ENCODE measurements around the gene RAB24.
A peak's percentile ranks its signal among the peaks of the same experiment; 100 is the strongest.

RAB24 gene

GRCh38 chr5:177303121-177303924 is at the start of gene RAB24, which contains the start of gene PRELID1:
Gene RAB24 (minus strand): TSS chr5:177303719. CDS start chr5:177303288, 431 bp downstream.
Gene PRELID1 (plus strand): TSS chr5:177303799. CDS start chr5:177303986, 187 bp downstream.
- H3K4me3 ChIP-seq, result peak within 1 kb of the TSS; percentile 95
- TF ChIP-seq CTCF (IDR thresholded peaks at IDR 0.05), result no peak
- H3K27ac ChIP-seq, result peak within 1 kb of the TSS; percentile 29 to 91
- peak; percentile 89 for DNase-seq (ENCODE audit: low spot score)

- TF ChIP-seq CTCF (IDR thresholded peaks at IDR 0.05), result no peak
- Histone ChIP-seq H3K4me3 (no peak overlapping the region), H3K27ac (no peak overlapping the region)
- DNase-seq (ENCODE audit: low spot score), result no peak
Measured at GRCh38 chr5:177353093-177353492, 49.6 kb upstream of the RAB24 start.

GRCh38 chr5:177351392-177352329 is 48.1 kb upstream of the RAB24 start, which contains the start of gene LMAN2:
Gene LMAN2 (minus strand): TSS chr5:177351668. CDS start chr5:177351647, 21 bp downstream.
- Histone ChIP-seq H3K4me3 (peak within 1 kb of the TSS; percentile 84), H3K27ac (peak within 1 kb of the TSS; percentile 57 to 88)
- no peak for TF ChIP-seq CTCF (IDR thresholded peaks at IDR 0.05)
- DNase-seq (ENCODE audit: low spot score), result peak; percentile 94

GRCh38 chr5:177350776-177351391 is 47.4 kb upstream of the RAB24 start:
- peak overlapping the region; percentile 57 to 88 for H3K27ac ChIP-seq
- peak overlapping the region; percentile 84 for H3K4me3 ChIP-seq
- no peak for TF ChIP-seq CTCF (IDR thresholded peaks at IDR 0.05)
- no peak for DNase-seq (ENCODE audit: low spot score)

- no peak for DNase-seq (ENCODE audit: low spot score)
- TF ChIP-seq CTCF (IDR thresholded peaks at IDR 0.05), result no peak
- Histone ChIP-seq H3K27ac (no peak overlapping the region), H3K4me3 (peak overlapping the region; percentile 84)
Measured at GRCh38 chr5:177349762-177350161, 46.2 kb upstream of the RAB24 start.

GRCh38 chr5:177349362-177349647 is 45.8 kb upstream of the RAB24 start:
- Histone ChIP-seq H3K4me3 (no peak overlapping the region), H3K27ac (no peak overlapping the region)
- DNase-seq (ENCODE audit: low spot score), result no peak
- TF ChIP-seq CTCF (IDR thresholded peaks at IDR 0.05), result no peak

All from coronary artery (tissue), 2 donors.